GM18909 (cell line): ENCODE data around the gene MAGI3.
"Not testable (repeated sequence)": the region's sequence is repeated elsewhere in the genome, so short reads cannot be mapped to it uniquely, and the experiment has no call there.

Experiments used
- ATAC-seq: cut with Tn5 transposase; IDR thresholded peaks from one replicate; pipeline ENCODE4 v1.9.1; 2021; ENCODE audit warnings: mild to moderate bottlenecking; ENCODE audit not compliant: unreplicated experiment, poor library complexity

Gene MAGI3

DNA sequence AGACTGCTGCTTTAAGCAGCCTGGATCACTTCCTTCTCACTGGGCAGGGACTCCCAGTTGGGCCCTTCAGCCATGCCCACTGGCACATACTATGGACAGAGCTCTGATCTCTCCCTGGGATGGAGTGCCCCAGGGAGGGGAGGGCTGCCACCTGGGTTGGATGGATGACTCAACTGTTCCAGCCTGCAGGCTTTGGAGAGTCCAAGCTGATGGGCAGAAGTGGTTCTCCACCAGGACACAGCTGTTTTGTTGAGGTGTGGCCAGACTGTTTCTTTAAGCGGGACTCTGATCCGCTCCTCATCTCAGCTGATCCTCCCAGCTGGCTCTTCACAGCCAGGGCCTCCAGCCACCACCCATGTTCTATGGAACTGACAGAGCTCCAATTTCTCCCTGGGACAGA is 166.9 kb downstream of the MAGI3 start:
- no peak for ATAC-seq

DNA sequence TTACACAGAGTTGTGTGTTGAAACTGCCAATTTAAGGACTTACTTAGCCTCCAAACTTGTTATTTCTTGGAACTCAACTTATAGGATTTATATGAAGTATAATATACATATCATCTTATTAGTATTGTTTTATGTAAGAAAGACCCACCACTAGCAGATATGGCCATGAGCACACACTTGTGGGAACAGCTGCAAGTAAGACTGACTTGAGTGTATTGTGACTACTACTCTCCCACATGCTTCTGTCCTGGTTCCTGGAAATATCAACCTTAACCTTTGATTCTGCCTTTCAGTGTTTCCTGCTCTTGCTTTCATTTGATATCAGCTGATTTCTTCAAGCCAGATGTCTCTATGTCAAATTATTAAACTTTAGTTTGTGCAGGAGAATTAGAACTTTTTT is 175.3 kb downstream of the MAGI3 start:
- no peak for ATAC-seq

- ATAC-seq = no peak
Observed at GRCh38 chr1:113567427-113567826, 177.1 kb downstream of the MAGI3 start.

GRCh38 chr1:113575744-113576260 is 185.5 kb downstream of the MAGI3 start:
- ATAC-seq = not testable (repeated sequence)

DNA sequence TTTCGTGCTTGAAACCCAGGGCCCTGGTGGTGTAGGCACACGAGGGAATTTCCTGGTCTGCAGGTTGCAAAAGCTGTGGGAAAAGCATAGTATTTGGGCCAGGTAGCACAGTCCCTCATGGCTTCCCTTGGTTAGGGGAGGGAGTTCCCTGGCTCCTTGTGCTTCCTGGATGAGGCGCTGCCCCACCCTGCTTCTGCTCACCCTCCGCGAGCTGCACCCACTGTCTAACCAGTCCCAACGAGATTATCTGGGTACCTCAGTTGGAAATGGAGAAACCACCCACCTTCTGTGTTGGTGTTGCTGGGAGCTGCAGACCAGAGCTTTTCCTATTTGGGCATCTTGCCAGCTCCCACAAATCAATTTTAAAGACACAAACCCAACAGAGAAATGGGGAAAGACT is 186.0 kb downstream of the MAGI3 start:
- no peak for ATAC-seq

DNA sequence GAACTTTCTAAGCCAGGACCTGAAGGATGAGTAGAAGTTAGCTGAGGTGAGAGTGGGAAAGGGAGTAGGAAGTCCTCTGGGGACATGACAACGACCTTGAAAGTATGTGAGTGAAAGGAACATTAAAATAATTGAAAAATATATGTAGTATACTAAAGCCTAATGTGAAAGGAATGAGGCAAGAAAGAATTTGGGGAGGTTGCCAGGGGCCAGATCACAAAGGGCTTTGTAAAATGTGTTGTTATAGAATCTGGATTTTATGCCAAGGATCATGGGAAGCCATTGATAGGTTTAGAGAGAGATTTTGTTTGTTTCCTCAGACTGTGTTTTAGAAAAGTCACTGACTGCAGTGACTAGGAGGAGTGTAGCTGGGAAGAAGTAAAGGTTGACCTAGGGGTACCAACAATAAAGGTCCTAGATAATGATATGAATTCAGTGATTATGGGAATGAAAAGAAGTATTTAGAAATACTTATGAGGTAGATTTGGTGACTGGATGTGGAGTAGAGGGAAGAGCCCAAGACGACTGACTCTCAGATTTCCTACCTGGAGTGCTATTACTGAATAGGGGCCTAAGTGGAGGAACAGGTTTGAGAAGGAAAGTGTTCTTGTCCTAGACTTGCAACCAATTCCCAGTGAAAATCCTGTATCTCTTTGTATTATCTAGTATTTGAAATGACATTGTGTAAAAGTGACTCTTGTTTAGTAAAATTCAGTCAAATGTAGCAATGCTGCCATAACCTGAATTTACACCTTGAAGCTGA is 189.1 kb downstream of the MAGI3 start:
- ATAC-seq = no peak

DNA sequence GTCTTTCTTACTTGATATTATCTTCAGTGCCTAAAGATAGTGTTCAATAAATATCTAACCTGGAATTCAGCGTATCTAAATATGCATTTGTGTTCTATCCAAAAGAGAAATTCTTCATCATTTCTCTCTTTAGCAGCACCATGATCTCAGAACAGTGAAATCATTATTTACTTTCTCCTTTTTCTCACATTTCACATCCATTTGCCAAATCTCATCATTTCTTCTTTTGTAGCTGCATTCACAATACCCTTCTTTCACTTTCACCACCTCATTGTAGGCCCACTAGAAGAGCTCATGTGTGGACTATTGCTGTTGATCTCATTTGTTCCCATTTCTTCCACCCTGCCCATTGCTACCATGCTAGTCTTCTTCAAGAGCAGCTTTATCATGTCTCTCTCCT is 191.0 kb downstream of the MAGI3 start:
- ATAC-seq = no peak

- no peak for ATAC-seq
Observed at GRCh38 chr1:113582084-113582483, 191.8 kb downstream of the MAGI3 start.

DNA sequence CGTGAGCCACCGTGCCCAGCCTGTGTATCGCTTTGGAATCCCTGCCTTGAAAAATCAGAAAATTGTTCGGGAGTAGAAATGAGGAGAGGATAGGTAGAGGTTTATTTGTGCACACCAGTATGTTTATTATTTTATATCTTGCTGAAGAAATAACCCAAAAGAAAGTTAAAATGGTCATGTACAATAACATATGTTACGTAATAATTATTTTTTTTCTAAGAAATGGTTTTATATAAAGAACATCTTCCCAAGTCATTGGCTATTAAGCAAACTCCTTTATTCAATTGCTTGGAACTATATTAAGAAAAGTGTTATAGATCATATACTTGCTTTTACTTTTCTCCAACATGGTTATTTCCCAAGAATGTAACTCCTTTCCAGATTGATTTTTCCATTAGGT is 197.2 kb downstream of the MAGI3 start:
- ATAC-seq = no peak

GRCh38 chr1:113592230-113592629 is 201.9 kb downstream of the MAGI3 start:
- ATAC-seq = no peak

GRCh38 chr1:113593550-113594297 is 203.4 kb downstream of the MAGI3 start:
- ATAC-seq = no peak

DNA sequence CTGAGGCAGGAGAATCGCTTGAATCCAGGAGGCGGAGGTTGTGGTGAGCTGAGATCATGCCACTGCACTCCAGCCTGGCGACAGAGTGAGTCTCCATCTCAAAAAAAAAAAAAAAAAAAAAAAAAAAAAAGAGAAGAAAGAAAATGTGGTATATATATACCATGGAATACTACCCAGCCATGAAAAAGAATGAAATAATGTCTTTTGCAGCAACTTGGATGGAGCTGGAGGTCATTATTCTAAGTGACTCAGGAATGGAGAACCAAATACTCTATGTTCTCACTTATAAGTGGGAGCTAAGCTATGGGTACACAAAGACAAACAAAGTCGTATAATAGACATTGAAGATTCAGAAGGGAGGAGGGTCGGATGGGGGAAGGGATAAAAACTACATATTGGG is 214.2 kb downstream of the MAGI3 start:
- ATAC-seq = not testable (repeated sequence)

DNA sequence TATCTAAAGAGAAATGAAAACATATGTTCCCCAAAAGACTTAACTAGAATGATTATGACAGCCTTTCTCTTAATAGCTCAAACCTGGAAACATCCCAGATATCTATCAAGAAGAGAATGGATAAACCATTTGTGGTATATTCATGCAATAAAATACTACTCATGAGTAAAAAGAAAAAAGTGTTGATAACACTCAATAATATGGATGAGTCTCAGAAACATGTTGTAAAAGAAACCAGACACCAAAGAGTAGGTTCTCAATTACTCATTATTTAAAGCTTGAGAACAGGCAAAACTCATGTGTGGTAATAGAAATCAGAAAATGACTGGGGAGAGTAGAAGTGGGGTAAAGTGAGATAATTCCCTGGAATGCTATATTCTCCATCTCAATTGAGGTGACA is 214.8 kb downstream of the MAGI3 start:
- ATAC-seq = no peak

DNA sequence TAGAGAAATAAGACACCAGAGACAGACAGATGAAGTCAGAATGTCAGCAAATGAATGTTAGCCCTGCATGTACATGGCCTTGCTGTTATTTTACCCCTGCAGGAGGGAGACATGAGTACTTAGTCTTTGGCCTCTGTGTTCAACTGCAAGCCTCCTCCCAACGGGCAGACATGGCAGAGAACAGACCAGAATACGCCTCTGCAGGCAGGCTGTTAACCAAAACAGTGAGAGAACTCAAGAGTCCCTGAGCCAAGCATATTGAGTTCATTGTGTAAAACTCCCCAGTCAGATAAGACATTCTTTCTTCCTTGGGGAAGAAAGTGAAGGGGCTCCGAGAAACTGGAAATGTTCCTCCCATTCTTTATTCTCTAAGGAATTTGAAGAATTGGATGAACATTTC is 218.1 kb downstream of the MAGI3 start:
- no peak for ATAC-seq

- ATAC-seq = no peak
Observed at GRCh38 chr1:113610372-113610771, 220.1 kb downstream of the MAGI3 start.

DNA sequence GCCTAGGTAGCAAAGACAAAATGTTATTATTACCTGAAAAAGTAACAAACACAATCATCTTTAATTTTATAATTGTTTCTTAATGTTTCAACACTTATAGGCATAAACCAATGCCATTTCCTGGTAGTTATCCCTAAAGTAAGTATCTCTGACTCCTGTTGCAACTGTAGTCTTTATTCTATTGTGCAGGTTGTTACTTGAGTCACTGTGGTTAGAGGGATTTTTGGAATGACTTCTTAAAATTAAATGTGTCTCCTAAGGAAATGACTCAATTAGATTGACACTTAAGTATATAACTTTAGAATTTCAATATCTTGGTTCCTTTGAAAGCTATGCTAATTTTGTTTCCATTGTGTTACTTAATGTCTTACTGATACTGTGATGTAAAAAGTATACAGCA is 225.1 kb downstream of the MAGI3 start:
- no peak for ATAC-seq

DNA sequence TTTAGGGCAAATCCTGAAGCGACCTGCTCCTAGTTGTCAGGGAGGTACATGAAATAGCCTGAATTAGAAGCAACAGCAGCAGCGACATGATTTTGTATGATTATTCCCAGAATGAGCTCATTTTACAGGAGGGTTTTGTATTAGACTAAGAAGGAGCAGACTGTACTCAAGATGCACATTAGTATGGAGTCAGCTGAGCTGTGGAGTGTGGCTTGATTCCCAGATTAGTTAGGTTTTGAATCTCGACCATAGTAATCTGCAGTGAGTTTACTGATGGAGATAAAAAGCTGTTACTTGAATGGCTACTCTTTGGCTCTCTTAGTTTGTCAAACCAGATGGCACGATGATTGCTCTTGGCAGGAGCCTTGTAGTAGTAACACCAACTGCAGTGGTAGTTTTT is 225.8 kb downstream of the MAGI3 start:
- no peak for ATAC-seq

- ATAC-seq = no peak
Observed at GRCh38 chr1:113617438-113618141, 227.3 kb downstream of the MAGI3 start.

GRCh38 chr1:113628997-113629396 is 238.7 kb downstream of the MAGI3 start:
- ATAC-seq = no peak

- no peak for ATAC-seq
Observed at GRCh38 chr1:113630340-113631327, 240.3 kb downstream of the MAGI3 start.
